Trophoblast cell (in vitro differentiated cells and primary cell): ENCODE measurements around the gene ZNF799.
"Not testable (repeated sequence)": the region's sequence is repeated elsewhere in the genome, so short reads cannot be mapped to it uniquely, and the experiment has no call there.

Experiments
- DNase-seq, 2 donors: peaks; one replicate each; pipeline ENCODE4 v3.0.0-alpha.2; 2016
- H2AFZ ChIP-seq: 2 replicates; pipeline ENCODE4 v1.6.1; 2013; ENCODE audit warnings: low read length, moderate library complexity, mild to moderate bottlenecking; ENCODE audit not compliant: insufficient read depth, poor library complexity
- H2AK5ac ChIP-seq: 2 replicates; pipeline ENCODE4 v1.6.1; 2013; ENCODE audit warnings: mild to moderate bottlenecking, low read length
- H2BK120ac ChIP-seq: 2 replicates; pipeline ENCODE4 v1.6.1; 2013; ENCODE audit warnings: low read length, mild to moderate bottlenecking, moderate library complexity; ENCODE audit not compliant: insufficient read depth, poor library complexity
- H2BK12ac ChIP-seq: 2 replicates; pipeline ENCODE4 v1.6.1; 2013; ENCODE audit warnings: mild to moderate bottlenecking, low read length, moderate library complexity
- H2BK5ac ChIP-seq: 2 replicates; pipeline ENCODE4 v1.6.1; 2013; ENCODE audit warnings: low read length, low read depth, moderate library complexity, mild to moderate bottlenecking; ENCODE audit not compliant: poor library complexity
- H3K14ac ChIP-seq: 2 replicates; pipeline ENCODE4 v1.6.1; 2013; ENCODE audit warnings: mild to moderate bottlenecking, low read length
- H3K18ac ChIP-seq: 2 replicates; pipeline ENCODE4 v1.6.1; 2013; ENCODE audit warnings: mild to moderate bottlenecking, low read length
- H3K23ac ChIP-seq: 2 replicates; pipeline ENCODE4 v1.6.1; 2013; ENCODE audit warnings: low read length
- H3K27ac ChIP-seq: 2 replicates; pipeline ENCODE4 v1.5.1; 2013; ENCODE audit warnings: low read depth, mild to moderate bottlenecking, inconsistent platforms, low read length, moderate library complexity
- H3K27me3 ChIP-seq: 2 replicates; pipeline ENCODE4 v1.6.1; 2013; ENCODE audit warnings: inconsistent platforms, mild to moderate bottlenecking, low read length, moderate library complexity; ENCODE audit not compliant: insufficient read depth
- H3K36me3 ChIP-seq, 2 experiments: 1 replicate in 1 of 2; 2 replicates in 1 of 2; pipeline ENCODE4 v1.6.1; 2013; ENCODE audit warnings: low read length in 2 of 2, mild to moderate bottlenecking in 2 of 2, moderate library complexity in 1 of 2; ENCODE audit not compliant: insufficient read depth in 2 of 2, control insufficient read depth in 1 of 2
- H3K4ac ChIP-seq: 2 replicates; pipeline ENCODE4 v1.6.1; 2013; ENCODE audit warnings: low read depth, mild to moderate bottlenecking, low read length, moderate library complexity
- H3K4me1 ChIP-seq, 2 experiments: 1 replicate in 1 of 2; 2 replicates in 1 of 2; pipeline ENCODE4 v1.6.1; 2013; ENCODE audit warnings: low read length in 2 of 2, mild to moderate bottlenecking in 2 of 2, moderate library complexity in 1 of 2; ENCODE audit not compliant: insufficient read depth in 2 of 2, control insufficient read depth in 1 of 2
- H3K4me2 ChIP-seq: 2 replicates; pipeline ENCODE4 v1.6.1; 2013; ENCODE audit warnings: inconsistent platforms, mild to moderate bottlenecking, low read length, moderate library complexity
- H3K4me3 ChIP-seq: 2 replicates; pipeline ENCODE4 v1.5.1; 2013; ENCODE audit warnings: mild to moderate bottlenecking, low read depth, low read length, inconsistent platforms
- H3K79me1 ChIP-seq: one replicate; pipeline ENCODE4 v1.6.1; 2013; ENCODE audit warnings: low read length
- H3K79me2 ChIP-seq: 2 replicates; pipeline ENCODE4 v1.6.1; 2013; ENCODE audit warnings: low read length, mild to moderate bottlenecking; ENCODE audit not compliant: control insufficient read depth, insufficient read depth, poor library complexity
- H3K9ac ChIP-seq: 2 replicates; pipeline ENCODE4 v1.6.1; 2013; ENCODE audit warnings: mild to moderate bottlenecking, low read length
- H3K9me3 ChIP-seq: 2 replicates; pipeline ENCODE4 v1.6.1; 2013; ENCODE audit warnings: low read depth, mild to moderate bottlenecking, control low read depth, inconsistent platforms, low read length; ENCODE audit not compliant: insufficient read depth
- H4K12ac ChIP-seq: 2 replicates; pipeline ENCODE4 v1.6.1; 2013; ENCODE audit warnings: low read depth, mild to moderate bottlenecking, low read length, moderate library complexity
- H4K8ac ChIP-seq: 2 replicates; pipeline ENCODE4 v1.6.1; 2013; ENCODE audit warnings: low read depth, mild to moderate bottlenecking, low read length, moderate library complexity
- H4K91ac ChIP-seq: one replicate; pipeline ENCODE4 v1.6.1; 2013; ENCODE audit warnings: low read depth, mild to moderate bottlenecking, low read length, moderate library complexity
- WGBS: extraction: QIAGEN DNeasy Blood & Tissue Kit; methylation state at CpG from one replicate; pipeline ENCODE4 v1.1.7; 2013; ENCODE audit warnings: missing lambda C conversion rate; ENCODE audit not compliant: insufficient read length, insufficient coverage; ENCODE audit errors: extremely low coverage; 5-methylcytosine and 5-hydroxymethylcytosine counted together

Gene ZNF799

DNA sequence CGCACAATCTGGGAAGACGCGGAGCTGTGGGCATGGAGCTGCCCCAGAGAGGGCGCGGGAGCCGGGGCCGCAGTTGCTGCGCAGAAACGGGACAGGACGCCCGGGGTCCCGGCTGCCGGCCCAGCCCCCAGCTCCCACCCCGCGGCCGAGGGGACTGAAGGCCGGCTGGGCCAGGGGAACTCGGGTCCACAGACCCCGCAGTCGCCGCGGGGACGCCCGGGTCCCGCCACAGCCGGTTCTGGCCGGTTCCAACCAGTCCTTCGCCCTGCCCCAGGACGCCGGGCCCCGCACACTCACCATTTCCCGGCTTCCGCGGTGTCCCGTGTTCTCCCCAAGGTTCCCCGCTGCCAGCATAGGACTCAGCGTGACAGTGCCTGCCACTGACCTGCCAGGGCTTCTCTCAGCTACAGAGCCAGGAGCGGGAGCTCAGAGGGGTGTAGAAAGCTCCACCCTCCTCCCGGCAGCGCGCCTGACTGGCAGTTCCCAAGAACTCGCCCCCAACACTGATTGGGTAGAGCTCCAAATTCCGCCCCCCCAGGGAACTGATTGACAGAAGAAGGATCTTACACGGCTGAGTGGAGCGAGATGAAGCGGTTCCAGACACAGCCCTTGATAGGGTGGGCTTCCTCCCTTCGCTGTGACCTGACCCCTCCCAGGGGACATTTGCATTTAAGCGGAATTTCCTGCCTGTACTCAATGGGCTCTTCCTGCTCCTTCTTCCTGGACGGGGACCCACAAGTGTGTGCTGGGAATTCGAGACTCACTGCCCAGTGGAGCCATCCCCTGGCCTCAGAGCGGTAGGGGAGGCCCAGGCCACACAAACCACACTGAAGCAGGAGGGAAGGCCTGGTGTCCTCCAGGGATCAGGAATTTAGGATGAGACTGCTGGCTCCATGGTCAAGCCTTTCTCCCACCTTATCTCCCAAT lies 35.6 kb downstream of the ZNF799 start, which contains the start of gene ZNF442:
Gene ZNF442 (minus strand): TSS at position 448 of the 927 bp plus-strand sequence. CDS start 2,052 bp downstream, outside the sequence.
- no peak within 1 kb of the TSS for H2AK5ac ChIP-seq
- no peak within 1 kb of the TSS for H4K12ac ChIP-seq
- no CpG with 5 or more reads among the region's 51 CpGs for WGBS
- peak within 1 kb of the TSS; percentile 52 for H2AFZ ChIP-seq
- H3K27me3 ChIP-seq = no peaks in the 10 kb centered on the region
- H3K36me3 ChIP-seq = peaks cover 0 to 1% of the 10 kb centered on the region in 2 experiments
- no peak within 1 kb of the TSS for H3K18ac ChIP-seq
- H3K4me1 ChIP-seq = peaks cover 6% of the 10 kb centered on the region in 2 experiments
- peak within 1 kb of the TSS; percentile 88 for H3K4me3 ChIP-seq
- H3K23ac ChIP-seq = no peak within 1 kb of the TSS
- H3K79me1 ChIP-seq = peaks cover 2% of the 10 kb centered on the region
- peak within 1 kb of the TSS; percentile 70 for H4K8ac ChIP-seq
- H2BK12ac ChIP-seq = no peak within 1 kb of the TSS
- DNase-seq = peak; percentile 73 to 91
- peak within 1 kb of the TSS; percentile 27 for H2BK120ac ChIP-seq
- peaks cover 8% of the 10 kb centered on the region for H3K9me3 ChIP-seq
- H2BK5ac ChIP-seq = no peak within 1 kb of the TSS
- peak within 1 kb of the TSS; percentile 45 for H3K27ac ChIP-seq
- H3K14ac ChIP-seq = no peak within 1 kb of the TSS
- no peak within 1 kb of the TSS for H3K4ac ChIP-seq
- no peaks in the 10 kb centered on the region for H3K79me2 ChIP-seq
- no peak within 1 kb of the TSS for H4K91ac ChIP-seq
- H3K9ac ChIP-seq = peak within 1 kb of the TSS; percentile 70
- H3K4me2 ChIP-seq = peak within 1 kb of the TSS; percentile 94

DNA sequence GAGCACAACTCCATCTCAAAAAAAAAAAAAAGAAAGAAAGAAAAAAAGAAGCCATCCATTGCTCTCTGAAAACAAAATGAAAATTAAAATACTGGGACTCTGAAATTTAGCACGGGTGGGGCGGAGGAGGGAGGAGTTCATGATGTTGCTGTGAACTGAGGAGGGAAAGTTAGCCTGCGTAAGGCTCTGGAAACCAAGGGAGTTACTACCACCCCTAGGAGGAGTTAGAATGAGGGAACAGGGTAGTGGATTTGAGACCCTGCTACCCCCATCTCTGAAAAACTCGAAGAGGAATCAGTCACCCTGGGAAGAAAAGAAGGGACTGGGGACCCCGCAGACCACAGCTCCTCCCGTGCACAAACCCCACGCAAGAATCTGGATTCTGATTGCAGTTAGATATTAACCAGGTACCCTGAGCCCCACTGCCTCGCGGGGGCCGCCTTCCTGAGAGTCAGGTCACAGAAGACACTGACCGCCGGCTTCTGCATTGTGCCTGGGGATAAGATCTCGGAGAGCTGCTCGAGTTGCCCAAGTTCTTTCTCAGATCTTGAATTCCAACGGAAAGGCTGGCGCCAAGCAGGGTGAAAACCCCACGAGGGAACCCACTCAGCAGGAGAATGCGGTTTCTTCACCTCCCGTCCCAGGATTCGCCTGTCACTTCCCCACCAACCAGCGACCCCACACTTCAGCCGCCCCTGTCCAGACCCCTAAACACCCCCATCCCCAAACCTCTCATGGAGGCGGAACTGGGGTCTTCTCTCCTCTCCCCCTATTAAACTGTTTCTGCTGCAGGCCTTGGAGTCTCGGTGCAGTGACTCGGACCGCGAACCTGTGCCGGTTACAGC lies 36.5 kb downstream of the ZNF799 start:
- H3K14ac ChIP-seq = no peak overlapping the region
- peak overlapping the region; percentile 8 for H4K8ac ChIP-seq
- H4K91ac ChIP-seq = no peak overlapping the region
- no peak overlapping the region for H3K4ac ChIP-seq
- no peaks in the 10 kb centered on the region for H3K27me3 ChIP-seq
- peak overlapping the region; percentile 70 for H3K9ac ChIP-seq
- no peak overlapping the region for H2AK5ac ChIP-seq
- H2BK5ac ChIP-seq = no peak overlapping the region
- peaks cover 2% of the 10 kb centered on the region for H3K79me1 ChIP-seq
- H2BK120ac ChIP-seq = no peak overlapping the region
- peak overlapping the region; percentile 52 for H2AFZ ChIP-seq
- no peaks in the 10 kb centered on the region for H3K79me2 ChIP-seq
- peaks cover 6% of the 10 kb centered on the region in 2 experiments for H3K4me1 ChIP-seq
- H3K23ac ChIP-seq = no peak overlapping the region
- H4K12ac ChIP-seq = no peak overlapping the region
- H3K4me2 ChIP-seq = peak overlapping the region; percentile 94
- no CpG with 5 or more reads among the region's 28 CpGs for WGBS
- H3K27ac ChIP-seq = no peak overlapping the region
- no peak overlapping the region for H2BK12ac ChIP-seq
- H3K18ac ChIP-seq = no peak overlapping the region
- peaks cover 8% of the 10 kb centered on the region for H3K9me3 ChIP-seq
- peak overlapping the region; percentile 88 for H3K4me3 ChIP-seq
- peak in 1 of 2 donors; percentile 29 for DNase-seq
- H3K36me3 ChIP-seq = peaks cover 0 to 1% of the 10 kb centered on the region in 2 experiments

DNA sequence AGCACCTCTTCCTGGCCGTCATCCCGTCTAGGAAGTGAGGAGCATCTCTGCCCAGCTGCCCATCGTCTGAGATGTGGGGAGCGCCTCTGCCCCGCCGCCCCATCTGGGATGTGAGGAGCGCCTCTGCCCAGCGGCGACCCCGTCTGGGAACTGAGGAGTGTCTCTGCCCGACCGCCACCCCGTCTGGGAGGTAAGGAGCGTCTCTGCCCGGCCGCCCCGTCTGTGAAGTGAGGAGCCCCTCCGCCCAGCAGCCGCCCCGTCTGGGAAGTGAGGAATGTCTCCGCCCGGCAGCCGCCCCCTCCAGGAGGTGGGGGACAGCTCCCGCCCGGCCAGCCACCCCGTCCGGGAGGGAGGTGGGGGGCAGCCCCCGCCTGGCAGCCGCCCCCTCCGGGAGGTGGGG lies 38.8 kb downstream of the ZNF799 start:
- not testable (repeated sequence) for H3K4me3 ChIP-seq, DNase-seq, H3K23ac ChIP-seq, H3K79me1 ChIP-seq, H3K79me2 ChIP-seq, H2AK5ac ChIP-seq, H3K4me2 ChIP-seq, H3K4me1 ChIP-seq, H4K91ac ChIP-seq, H2BK12ac ChIP-seq, H3K27ac ChIP-seq, H3K4ac ChIP-seq, H2BK120ac ChIP-seq, H3K27me3 ChIP-seq, H3K14ac ChIP-seq, H4K8ac ChIP-seq, H2AFZ ChIP-seq, H3K9ac ChIP-seq, H2BK5ac ChIP-seq, H4K12ac ChIP-seq, H3K18ac ChIP-seq, H3K9me3 ChIP-seq, H3K36me3 ChIP-seq
- no CpG with 5 or more reads among the region's 30 CpGs for WGBS

DNA sequence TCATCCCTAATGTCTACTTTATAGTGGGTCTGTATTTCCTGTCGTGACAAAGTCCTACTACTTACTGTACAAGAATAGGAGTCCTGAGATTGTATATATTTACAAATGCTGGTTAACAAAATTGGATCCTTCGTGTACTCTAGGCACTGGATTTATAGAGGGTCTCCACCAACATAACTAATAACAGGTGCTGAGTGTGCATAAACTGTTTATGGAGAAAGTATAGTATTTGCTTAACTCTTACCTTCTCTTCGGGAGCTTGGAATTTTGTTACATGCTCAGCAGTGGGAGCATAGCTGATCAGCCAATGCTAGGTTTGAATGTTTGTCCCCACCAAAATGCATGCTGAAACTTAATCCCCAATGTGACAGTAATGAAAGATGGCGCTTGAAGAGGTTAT lies 47.7 kb downstream of the ZNF799 start:
- no peak for DNase-seq
- Histone ChIP-seq H2BK5ac (no peak overlapping the region), H3K27me3 (no peaks in the 10 kb centered on the region), H2BK12ac (no peak overlapping the region), H3K14ac (no peak overlapping the region), H4K91ac (no peak overlapping the region), H2BK120ac (no peak overlapping the region), H3K27ac (no peak overlapping the region), H3K79me2 (no peaks in the 10 kb centered on the region), H3K79me1 (no peaks in the 10 kb centered on the region), H3K18ac (no peak overlapping the region), H4K8ac (no peak overlapping the region), H2AFZ (no peak overlapping the region), H3K36me3 (peaks cover 5 to 7% of the 10 kb centered on the region in 2 experiments), H3K4me3 (no peak overlapping the region), H2AK5ac (no peak overlapping the region), H3K9me3 (peaks cover 13% of the 10 kb centered on the region), H3K4ac (no peak overlapping the region), H3K9ac (no peak overlapping the region), H4K12ac (no peak overlapping the region), H3K4me2 (no peak overlapping the region), H3K4me1 (no peaks in the 10 kb centered on the region), H3K23ac (no peak overlapping the region)
- no CpG with 5 or more reads among the region's 4 CpGs for WGBS
